Measurements from ENCODE around the gene ZNF184.

GRCh38 chr6:27428502-27428901, 44.4 kb downstream of the ZNF184 start:
- TF ChIP-seq CTCF (IDR thresholded peaks at IDR 0.05) (no peak), POLR2A (IDR thresholded peaks at IDR 0.05) (no peak)
